ENCODE results near the gene BRIP1. TPM values are rescaled to one million over a fixed set of nuclear protein-coding genes. Genes with fewer than 3 reads are reported as not detected.

BRIP1 gene
- total RNA-seq, 1 experiment from 2014 or later = 9.4 TPM

DNA sequence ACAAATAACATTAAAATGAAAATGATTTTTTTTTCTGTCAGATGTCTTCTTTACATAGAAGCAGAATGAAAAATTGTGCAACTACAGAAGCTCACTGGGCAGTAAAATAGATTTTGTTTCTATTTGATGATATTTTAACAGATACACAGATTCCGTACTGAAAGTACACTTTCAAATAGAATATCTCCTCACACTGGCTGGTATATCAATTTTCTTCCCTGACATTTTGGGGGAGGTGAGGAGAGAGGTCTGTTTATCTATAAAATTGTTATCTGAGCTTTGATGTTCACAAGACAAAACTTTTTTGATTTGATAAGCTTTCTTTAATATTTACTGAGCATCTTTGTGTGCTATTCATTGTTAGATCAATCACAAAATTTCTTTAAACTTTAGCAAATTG, 148.0 kb downstream of the BRIP1 start:
- Histone ChIP-seq H3K27ac (ENCODE audit: low read length) (no peak overlapping the region), H3K27me3 (ENCODE audit: control insufficient read depth, insufficient read depth, low read length) (no peaks in the 10 kb centered on the region), H3K36me3 (ENCODE audit: control insufficient read depth, insufficient read depth, low read length) (no peaks in the 10 kb centered on the region), H3K9me3 (ENCODE audit: control insufficient read depth, insufficient read depth, low read depth, low read length) (peaks cover 24% of the 10 kb centered on the region; the same call in 1 of the 2 replicates), H3K4me1 (ENCODE audit: control insufficient read depth, insufficient read depth, low read length) (no peaks in the 10 kb centered on the region), H3K4me3 (ENCODE audit: low read depth in 2 of 2, low read length in 2 of 2) (no peak overlapping the region)
- no peak for ATAC-seq
- BruUV-seq (replicated peaks) = no TSS peak
- CTCF ChIA-PET = no interaction called here
- intact Hi-C loops (cut with micrococcal nuclease; ENCODE audit: unreplicated experiment) = no loop called here
- DNase-seq (ENCODE audit: low read depth, low spot score) = no peak
- TF ChIP-seq, protein P1, sequence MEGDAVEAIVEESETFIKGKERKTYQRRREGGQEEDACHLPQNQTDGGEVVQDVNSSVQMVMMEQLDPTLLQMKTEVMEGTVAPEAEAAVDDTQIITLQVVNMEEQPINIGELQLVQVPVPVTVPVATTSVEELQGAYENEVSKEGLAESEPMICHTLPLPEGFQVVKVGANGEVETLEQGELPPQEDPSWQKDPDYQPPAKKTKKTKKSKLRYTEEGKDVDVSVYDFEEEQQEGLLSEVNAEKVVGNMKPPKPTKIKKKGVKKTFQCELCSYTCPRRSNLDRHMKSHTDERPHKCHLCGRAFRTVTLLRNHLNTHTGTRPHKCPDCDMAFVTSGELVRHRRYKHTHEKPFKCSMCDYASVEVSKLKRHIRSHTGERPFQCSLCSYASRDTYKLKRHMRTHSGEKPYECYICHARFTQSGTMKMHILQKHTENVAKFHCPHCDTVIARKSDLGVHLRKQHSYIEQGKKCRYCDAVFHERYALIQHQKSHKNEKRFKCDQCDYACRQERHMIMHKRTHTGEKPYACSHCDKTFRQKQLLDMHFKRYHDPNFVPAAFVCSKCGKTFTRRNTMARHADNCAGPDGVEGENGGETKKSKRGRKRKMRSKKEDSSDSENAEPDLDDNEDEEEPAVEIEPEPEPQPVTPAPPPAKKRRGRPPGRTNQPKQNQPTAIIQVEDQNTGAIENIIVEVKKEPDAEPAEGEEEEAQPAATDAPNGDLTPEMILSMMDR (IDR thresholded peaks at IDR 0.05) = no peak
- TF ChIP-seq POLR2AphosphoS5 (IDR thresholded peaks at IDR 0.05; ENCODE audit: low read depth, low read length) (no peak), SIN3A (IDR thresholded peaks at IDR 0.05; ENCODE audit: borderline replicate concordance, insufficient read depth, low read depth, low read length) (no peak), TCF7L2 (IDR thresholded peaks at IDR 0.05; ENCODE audit: low read depth, low read length) (no peak)
- TF ChIP-seq, protein P2, sequence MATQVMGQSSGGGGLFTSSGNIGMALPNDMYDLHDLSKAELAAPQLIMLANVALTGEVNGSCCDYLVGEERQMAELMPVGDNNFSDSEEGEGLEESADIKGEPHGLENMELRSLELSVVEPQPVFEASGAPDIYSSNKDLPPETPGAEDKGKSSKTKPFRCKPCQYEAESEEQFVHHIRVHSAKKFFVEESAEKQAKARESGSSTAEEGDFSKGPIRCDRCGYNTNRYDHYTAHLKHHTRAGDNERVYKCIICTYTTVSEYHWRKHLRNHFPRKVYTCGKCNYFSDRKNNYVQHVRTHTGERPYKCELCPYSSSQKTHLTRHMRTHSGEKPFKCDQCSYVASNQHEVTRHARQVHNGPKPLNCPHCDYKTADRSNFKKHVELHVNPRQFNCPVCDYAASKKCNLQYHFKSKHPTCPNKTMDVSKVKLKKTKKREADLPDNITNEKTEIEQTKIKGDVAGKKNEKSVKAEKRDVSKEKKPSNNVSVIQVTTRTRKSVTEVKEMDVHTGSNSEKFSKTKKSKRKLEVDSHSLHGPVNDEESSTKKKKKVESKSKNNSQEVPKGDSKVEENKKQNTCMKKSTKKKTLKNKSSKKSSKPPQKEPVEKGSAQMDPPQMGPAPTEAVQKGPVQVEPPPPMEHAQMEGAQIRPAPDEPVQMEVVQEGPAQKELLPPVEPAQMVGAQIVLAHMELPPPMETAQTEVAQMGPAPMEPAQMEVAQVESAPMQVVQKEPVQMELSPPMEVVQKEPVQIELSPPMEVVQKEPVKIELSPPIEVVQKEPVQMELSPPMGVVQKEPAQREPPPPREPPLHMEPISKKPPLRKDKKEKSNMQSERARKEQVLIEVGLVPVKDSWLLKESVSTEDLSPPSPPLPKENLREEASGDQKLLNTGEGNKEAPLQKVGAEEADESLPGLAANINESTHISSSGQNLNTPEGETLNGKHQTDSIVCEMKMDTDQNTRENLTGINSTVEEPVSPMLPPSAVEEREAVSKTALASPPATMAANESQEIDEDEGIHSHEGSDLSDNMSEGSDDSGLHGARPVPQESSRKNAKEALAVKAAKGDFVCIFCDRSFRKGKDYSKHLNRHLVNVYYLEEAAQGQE (IDR thresholded peaks at IDR 0.05; ENCODE audit: insufficient read depth in 1 of 2, low read depth in 2 of 2, low read length in 1 of 2) = no peak
- POLR2A ChIA-PET = interaction anchor here (0.6 kb wide), 1 partner anchor 186 kb away, joined by 11 read pairs; no protein-coding TSS in a partner anchor
- in situ Hi-C loops (cut with HindIII; ENCODE audit: low pct_unique_long_range_greater_than_20kb, low sequenced_read_pairs) = no loop called here

DNA sequence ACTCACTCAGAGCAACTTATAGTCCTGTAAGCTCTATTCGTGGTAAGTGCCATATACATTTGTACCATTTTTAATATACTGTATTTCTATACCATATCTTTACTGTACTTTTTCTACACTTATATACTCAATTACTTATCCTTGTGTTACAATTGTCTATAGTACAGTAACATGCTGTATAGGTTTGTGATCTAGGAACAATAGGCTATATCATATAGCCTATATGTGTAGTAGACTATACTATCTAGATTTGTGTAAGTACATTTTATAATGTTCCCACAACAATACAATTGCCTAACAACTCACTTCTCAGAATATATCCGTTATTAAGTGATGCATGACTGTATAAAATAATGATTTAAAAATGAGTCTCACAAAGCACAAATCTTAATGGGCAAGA, 149.0 kb downstream of the BRIP1 start:
- no peak for ATAC-seq
- TF ChIP-seq, protein P1 (IDR thresholded peaks at IDR 0.05) = no peak
- TF ChIP-seq TCF7L2 (IDR thresholded peaks at IDR 0.05; ENCODE audit: low read depth, low read length) (no peak), SIN3A (IDR thresholded peaks at IDR 0.05; ENCODE audit: borderline replicate concordance, insufficient read depth, low read depth, low read length) (no peak), POLR2AphosphoS5 (IDR thresholded peaks at IDR 0.05; ENCODE audit: low read depth, low read length) (no peak)
- TF ChIP-seq, protein P2 (IDR thresholded peaks at IDR 0.05; ENCODE audit: insufficient read depth in 1 of 2, low read depth in 2 of 2, low read length in 1 of 2) = no peak
- in situ Hi-C loops (cut with HindIII; ENCODE audit: low pct_unique_long_range_greater_than_20kb, low sequenced_read_pairs) (no loop called here), intact Hi-C loops (cut with micrococcal nuclease; ENCODE audit: unreplicated experiment) (no loop called here)
- Histone ChIP-seq H3K4me1 (ENCODE audit: control insufficient read depth, insufficient read depth, low read length) (no peaks in the 10 kb centered on the region), H3K27ac (ENCODE audit: low read length) (no peak overlapping the region), H3K4me3 (ENCODE audit: low read depth in 2 of 2, low read length in 2 of 2) (no peak overlapping the region), H3K36me3 (ENCODE audit: control insufficient read depth, insufficient read depth, low read length) (no peaks in the 10 kb centered on the region), H3K27me3 (ENCODE audit: control insufficient read depth, insufficient read depth, low read length) (no peaks in the 10 kb centered on the region), H3K9me3 (ENCODE audit: control insufficient read depth, insufficient read depth, low read depth, low read length) (peaks cover 24% of the 10 kb centered on the region; the same call in 1 of the 2 replicates)
- ChIA-PET CTCF (no interaction called here), POLR2A (no interaction called here)
- BruUV-seq (replicated peaks) = no TSS peak
- no peak for DNase-seq (ENCODE audit: low read depth, low spot score)
